Stimulated activated CD8-positive, alpha-beta memory T cell treated with anti-CD3 and anti-CD28 coated beads, Interleukin-7, amount 100 ng/mL, for 24 hours (primary cell): ENCODE measurements around the gene EPHA10.
A peak's percentile ranks its signal among the peaks of the same experiment; 100 is the strongest.
"Not testable (repeated sequence)": the region's sequence is repeated elsewhere in the genome, so short reads cannot be mapped to it uniquely, and the experiment has no call there.

ENCODE experiments used
- DNase-seq: peaks from one replicate; pipeline ENCODE4 v3.0.0-alpha.2; 2020; ENCODE audit warnings: low read depth

The EPHA10 gene

DNA sequence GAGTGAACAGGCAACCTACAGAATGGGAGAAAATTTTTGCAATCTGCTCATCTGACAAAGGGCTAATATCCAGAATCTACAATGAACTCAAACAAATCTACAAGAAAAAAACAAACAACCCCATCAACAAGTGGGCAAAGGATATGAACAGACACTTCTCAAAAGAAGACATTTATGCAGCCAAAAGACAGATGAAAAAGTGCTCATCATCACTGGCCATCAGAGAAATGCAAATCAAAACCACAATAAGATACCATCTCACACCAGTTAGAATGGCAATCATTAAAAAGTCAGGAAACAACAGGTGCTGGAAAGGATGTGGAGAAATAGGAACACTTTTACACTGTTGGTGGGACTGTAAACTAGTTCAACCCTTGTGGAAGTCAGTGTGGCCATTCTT is 6.5 kb upstream of the EPHA10 start:
- not testable (repeated sequence) for DNase-seq

DNA sequence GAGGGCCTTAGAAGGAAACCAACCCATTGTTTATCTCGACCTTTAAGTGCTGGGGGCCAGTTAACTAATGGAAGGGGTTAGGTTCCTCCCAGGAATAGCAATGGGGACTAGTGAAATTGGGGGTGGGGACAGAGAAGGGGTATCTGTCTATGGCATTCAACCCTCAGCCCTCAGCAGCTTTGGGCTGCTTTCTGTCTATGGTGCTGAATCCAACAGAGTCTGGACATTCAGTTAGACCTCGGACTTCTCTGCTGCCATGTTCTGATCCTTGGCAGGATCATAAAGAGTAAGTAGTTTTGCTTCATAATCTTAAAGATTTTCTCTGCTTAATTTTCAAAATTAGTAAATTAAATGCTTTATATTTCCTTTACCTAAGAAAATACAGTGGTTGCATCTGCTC is 2.6 kb upstream of the EPHA10 start:
- no peak for DNase-seq

GRCh38 chr1:37765916-37766664 is 1.2 kb upstream of the EPHA10 start:
- no peak for DNase-seq

GRCh38 chr1:37764414-37764825 is 500 bp downstream of the EPHA10 start:
- peak; percentile 26 for DNase-seq

GRCh38 chr1:37763791-37764413 is 1.0 kb downstream of the EPHA10 start:
- DNase-seq = no peak

GRCh38 chr1:37762516-37762915 is 2.4 kb downstream of the EPHA10 start:
- DNase-seq = no peak

DNA sequence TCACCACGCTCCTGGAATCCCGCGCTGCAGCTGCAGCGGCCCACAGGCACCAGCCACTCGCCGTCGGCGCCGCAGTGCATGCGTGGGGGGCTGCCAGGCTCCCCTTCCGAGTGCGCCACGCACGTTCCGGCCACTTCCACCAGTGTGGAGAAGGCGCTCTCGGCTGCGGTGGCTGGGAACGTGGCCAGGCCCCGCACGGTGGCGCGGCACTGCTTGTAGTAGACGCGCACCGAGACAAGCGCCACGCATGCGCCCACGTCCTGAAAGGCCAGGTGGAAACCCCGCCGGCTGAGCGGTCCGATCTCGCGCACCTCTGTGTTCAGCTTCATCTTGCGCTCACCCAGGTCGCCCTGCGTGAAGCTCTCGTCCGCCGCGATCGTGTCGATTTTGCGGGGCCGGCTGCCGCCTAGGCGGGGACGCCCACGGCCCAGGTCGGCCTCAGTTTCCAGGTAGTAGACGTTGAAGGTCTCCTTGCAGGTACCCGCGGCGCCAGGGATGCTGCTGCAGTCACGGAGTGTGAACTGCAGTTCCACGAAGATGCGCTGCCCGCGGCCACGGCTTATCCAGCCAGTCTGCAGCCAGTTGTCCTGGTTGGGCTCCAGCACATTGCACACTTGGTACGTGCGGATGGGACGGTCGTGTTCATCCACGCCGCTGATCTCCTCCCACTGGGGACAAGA is 3.4 kb downstream of the EPHA10 start:
- no peak for DNase-seq

DNA sequence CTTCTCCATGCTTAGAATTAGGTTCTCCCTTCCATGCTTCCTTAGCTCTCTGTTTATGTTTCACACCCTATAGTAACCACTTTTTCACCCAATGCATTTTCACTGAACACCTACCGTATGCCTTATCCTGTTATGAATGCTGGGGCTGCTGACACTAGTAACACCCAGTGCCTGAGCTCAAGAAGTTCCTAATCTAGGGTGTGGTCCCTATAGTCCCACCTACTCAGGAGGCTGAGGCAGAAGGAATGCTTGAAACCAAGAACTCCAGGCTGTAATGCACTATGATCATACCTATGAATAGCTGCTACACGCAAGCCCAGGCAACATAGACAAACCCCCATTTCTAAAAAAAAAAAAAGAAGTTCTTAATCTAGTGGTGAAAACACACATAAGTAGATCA is 5.5 kb downstream of the EPHA10 start:
- no peak for DNase-seq

DNA sequence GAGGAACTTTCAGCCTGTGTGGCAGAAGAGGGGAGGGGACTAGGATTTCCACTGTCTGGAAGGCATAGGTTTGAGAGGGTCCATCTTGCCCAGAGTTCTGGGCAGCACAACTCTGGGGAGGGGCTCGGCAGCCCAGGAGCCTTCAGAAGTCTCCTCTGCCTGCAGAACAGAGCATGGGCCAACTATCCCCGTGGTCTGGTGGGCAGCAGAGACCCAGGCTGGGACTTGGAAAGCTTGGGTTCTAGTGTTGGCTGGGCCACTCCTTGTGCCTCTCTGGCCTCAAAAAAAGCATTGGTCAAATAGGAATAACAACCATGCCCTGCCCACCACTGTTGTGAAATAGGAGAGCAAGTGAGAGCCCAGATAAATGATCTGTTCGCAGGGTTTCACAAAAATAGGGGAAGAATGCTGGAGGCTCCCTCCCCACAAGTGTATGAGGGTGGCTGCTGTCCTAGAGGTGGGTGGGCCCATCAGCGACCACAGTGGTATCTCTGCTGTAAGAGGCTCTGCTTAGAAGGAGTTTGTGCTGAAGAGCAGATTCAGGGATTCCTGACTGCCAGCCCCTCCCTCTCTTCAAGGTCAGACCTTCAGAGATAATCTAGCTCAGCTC is 8.9 kb downstream of the EPHA10 start:
- no peak for DNase-seq

- DNase-seq = no peak
Observed at GRCh38 chr1:37755290-37755689, 9.6 kb downstream of the EPHA10 start.

DNA sequence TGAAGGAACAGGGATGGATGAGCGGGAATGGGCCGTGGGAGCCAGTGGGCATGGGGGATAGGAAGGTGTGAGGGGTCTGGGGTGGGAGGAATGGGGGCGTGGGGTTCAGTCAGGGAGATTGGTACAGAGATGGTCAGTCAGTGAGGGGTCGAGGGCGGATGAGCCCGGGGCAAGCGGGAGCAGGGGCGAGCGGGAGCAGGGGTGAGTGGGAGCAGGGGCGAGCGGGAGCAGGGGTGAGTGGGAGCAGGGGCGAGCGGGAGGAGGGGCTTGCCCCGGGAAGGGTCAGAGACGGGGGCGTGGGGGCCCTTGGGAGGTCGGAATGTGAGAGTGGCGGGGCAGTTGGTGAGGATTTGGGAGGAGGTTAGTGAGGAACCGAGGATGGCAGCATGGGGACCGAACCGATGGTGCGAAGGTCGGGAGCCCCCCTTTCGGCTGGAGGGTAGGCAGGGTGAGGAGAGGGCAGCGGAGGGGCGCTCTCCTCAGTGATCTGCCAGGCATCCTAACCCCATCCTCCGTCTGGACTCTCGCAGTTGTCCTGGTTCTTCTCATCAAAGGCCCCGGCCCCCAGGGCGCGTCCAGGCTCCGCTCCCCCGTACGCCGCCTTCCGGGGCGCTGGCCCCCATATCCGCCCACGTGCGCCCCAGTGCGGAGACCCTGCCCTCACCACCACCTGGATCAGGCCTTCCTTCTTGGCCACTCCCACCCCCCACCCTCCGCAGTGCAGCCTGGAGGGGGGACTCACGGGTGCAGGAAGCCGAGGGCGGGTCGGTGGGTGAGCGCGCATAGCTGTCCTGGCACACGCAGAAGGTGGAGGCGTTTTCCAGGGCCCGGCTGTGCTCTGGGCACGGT is 11.2 kb downstream of the EPHA10 start:
- DNase-seq = no peak

GRCh38 chr1:37752583-37753471 is 12.1 kb downstream of the EPHA10 start:
- DNase-seq = no peak

DNA sequence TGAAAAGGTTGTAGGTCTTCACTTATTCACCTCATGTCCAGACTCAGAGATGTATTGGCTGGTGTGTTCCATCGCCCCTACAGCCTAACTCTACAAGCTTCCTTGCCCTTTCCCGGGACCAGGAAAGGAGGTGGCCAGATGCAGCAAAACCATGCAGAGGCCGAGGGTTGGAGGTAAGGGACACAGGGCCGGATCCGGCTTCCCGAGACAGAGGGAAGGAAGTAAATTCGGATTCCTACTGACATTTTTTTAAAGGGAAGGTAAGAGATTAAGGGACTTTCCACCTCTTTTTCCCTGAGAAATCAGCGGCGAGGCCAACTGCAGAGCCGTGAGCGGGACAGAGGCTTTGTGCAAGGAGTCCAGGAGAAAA is 12.7 kb downstream of the EPHA10 start:
- DNase-seq = no peak

DNA sequence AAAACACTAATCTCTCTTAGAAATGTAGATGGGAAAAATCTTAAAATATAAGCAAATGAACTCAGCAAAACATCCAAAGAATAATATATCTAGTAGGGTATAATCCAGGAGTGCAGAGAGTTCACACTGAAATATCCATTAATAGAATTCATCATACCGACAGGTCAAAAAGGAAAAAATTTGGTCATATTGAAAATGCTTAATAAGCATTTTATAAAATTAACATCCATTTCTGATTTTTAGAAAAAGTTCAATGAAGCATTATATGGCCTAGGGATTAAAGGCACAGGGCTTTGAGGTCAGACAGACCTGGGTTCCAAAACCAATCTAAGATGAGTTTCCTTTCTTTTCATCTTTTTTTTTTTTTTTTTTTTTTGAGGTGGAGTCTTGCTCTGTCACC is 16.4 kb downstream of the EPHA10 start:
- no peak for DNase-seq

DNA sequence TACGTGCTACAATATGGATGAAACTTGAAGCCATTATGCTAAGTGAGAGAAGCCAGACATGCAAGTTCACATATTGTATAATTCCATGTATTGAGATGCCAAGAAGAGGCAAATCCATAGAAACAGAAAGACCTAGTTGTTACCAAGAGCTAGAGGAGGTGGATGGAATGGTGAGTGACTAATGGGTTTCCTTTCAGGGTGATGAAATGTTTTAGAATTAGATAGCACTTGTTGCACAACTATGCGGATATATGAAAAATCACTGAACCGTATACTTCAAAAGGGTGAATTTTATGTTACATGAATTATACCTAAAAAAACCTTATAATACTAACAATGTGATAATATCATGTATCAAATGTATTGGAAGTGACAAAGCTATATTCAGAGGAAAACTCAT is 18.1 kb downstream of the EPHA10 start:
- no peak for DNase-seq

DNA sequence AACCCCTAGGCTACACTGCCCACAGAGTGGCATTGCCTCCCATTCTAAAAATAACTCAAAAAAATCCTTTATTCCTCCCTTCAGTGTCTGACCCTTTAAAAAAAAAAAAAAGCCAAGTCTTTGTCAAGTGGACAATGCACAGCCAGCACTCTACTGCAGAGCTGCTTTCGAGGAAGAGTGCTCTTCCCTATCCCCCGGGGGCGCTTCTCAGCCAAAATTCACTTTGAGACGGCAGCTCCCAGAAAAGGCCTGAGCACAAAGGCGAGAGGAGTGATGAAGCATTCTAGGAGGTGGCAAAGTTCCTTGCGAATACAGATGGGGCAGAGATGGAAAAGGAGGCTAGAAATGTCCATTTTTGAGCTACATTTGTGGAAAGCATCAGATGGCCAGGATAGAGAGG is 23.3 kb downstream of the EPHA10 start:
- no peak for DNase-seq

GRCh38 chr1:37741130-37741529 is 23.8 kb downstream of the EPHA10 start:
- DNase-seq = no peak

GRCh38 chr1:37739222-37739621 is 25.7 kb downstream of the EPHA10 start:
- DNase-seq = no peak

DNA sequence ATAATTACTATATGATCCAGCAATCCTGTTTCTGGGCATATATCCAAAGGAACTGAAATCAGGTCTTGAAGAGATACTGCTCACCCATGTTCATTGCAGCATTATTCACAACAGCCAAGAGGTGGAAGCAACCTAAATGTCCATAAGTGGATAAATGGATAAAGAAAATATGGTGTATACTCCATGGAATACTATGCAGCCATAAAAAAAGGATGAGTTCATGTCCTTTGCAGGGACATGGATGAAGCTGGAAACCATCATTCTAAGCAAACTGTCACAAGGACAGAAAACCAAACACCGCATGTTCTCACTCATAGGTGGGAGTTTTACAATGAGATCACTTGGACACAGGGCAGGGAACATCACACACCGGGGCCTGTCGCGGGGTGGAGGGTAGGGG is 26.3 kb downstream of the EPHA10 start:
- not testable (repeated sequence) for DNase-seq

DNA sequence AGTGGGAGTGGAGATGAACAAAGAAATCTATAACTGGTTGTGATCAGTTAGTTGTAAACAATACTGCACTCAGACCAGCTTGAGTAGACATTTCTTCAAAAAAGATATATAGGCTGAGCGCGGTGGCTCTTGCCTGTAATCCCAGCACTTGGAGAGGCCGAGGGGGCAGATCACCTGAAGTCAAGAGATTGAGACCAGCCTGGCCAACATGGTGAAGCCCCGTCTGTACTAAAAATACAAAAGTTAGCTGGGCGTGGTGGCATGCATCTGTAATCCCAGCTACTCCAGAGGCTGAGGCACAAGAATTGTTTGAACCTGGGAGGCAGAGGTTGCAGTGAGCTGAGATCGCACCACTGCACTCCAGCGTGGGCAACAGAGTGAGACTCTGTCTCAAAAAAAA is 26.9 kb downstream of the EPHA10 start:
- not testable (repeated sequence) for DNase-seq
